ENCODE data around the gene EPN2.

The EPN2 gene

DNA sequence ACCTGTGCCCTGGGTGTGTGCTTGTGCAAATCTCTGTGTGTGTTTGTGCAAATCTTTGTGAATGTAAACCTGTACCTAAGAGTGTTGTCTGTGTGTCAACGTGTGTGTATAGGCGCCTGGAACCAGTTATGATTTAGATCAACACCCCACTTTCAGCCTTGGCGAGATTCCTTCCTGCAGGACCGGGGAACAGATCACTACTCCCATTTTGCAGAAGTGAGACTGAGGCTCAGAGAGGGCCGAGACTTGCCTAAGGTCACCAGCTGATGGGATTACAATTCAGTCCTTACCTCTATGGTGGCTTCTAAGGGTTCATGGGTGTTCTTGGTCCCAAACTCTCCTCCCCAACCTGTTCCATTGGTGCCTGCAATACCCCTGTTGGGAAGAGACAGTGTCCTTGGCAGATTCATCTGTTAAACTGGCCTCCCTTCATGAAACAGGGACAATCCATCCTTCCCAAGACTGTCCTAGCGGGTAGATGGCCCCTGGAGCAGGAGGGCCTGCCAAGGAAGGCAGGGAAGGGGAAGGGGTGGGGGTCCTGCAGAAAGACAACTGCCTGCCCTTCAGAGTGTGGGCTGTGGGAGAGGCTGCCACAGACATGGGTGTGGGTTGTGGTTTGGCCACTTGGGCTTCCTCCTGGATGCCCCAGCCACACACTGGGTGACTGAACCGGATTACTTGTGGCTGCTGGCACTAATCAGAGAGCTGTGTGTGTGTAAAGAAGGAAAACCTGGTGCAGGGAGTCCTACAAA is 134.3 kb downstream of the EPN2 start:
- DNase-seq: no peak

DNA sequence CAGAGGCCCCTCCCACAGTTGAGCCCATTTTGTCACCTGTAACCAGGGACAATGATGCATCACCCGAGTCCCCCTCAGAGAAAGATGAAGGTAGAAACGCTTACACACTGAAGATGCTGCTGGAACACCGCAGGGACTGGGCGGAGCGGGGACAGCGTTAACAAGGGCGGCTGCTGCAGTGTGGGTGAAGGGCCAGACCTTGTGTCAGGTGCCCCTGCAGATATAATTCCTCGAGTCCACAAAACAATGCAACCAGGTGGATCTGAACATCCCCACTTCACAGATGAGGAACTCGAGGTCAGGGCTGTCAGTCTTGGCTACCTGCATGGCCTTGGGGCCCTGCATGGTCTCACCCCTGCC is 134.8 kb downstream of the EPN2 start:
- DNase-seq: no peak

DNA sequence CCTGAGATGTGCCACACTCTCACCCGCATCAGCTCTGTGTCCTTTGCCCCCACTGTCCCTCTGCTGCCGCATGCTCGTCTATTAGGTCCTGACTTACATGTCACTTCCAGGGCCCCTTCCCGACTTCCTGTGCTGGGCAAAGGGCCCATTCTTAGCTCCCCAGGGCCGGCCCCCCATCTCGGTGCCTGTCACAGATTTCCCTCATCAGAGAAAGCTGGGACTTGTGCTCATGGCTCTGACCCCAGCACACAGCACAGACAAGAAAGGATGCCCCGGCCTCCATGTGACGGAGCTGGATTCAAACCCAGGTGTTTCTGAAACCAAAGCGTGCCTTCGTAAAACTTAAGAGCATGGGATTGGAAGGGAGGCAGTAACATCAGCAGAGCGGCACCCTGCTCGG is 135.3 kb downstream of the EPN2 start:
- no peak for DNase-seq

DNA sequence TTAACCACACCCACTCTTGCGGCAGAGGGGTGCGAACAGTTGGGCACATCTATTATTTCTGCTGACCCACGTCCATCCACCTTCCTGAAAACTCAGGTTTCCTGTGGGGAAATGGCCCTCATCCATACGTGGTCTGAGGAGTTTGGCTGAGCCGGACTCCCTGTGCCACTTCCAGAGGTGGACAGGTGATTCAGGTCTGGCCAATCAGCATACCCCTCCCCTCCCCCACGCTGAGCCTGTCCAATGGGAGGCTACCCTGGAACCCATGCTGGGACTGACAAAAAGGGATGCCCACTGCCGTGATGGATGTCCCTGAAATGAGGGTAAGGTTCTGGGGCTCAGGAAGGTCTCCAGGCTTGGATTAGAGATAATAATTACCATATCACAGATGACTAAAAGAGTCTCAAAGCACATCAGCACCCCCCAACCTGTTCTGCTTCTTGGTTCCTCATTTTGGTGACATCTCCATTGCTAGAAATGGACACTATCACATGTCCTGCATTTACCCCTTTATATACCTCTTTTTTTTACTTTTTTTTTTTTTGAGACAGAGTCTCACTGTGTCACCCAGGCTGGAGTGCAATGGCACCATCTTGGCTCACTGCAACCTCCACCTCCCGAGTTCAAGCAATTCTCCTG is 135.8 kb downstream of the EPN2 start:
- DNase-seq: no peak

DNA sequence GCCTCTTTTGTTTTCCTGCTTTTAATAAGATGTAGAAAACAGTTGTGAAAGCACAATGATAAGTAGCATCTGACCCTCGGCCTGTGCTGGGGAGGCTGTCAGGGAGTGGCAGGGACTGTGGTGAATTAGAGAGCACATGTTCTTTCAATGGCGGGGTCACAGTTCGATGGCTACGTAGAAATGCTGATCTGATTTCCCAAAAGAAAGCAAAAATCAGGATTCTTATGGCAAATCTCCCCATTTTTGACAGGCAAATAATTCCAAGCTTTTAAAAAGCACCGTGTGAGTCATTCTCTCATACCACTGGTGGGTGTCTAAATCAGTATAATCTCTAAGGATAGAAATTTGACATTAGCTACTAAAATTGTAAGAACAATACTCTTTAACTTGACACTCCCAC is 137.0 kb downstream of the EPN2 start:
- no peak for DNase-seq

DNA sequence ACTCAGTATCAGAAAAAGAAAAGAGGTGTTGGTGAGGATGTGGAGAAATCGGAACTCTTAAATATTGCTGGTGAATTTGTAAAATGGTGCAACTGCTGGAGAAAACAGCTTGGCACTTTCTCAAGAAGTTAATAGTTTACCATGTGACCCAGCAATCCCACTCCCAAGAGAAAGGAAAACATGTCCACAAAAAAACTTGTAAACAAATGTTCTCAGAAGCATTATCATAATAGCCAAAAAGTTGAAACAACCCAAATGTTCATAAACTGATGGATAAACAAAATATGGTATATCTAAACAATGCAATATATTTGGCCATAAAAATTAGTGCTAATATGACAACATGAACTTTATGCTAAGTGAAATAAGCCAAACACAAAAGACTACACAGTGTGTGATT is 138.6 kb downstream of the EPN2 start:
- DNase-seq: no peak

DNA sequence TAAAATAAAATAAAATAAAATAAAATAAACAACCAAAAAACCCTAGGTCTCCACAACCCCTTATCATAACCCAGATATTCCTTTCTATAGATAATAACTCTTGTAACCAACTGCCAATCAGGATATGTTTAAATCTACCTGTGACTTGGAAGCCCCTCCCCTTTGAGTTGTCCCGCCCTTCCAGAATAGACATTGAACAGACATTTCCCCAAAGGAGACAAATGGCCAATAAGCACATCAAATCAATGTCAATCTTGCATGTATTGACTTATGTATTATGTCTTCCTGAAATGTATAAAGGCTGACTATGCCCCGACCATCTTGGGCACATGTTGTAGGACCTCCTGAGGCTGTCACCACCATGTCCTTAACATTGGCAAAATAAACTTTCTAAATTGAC is 139.6 kb downstream of the EPN2 start:
- peak; percentile 10 for DNase-seq

DNA sequence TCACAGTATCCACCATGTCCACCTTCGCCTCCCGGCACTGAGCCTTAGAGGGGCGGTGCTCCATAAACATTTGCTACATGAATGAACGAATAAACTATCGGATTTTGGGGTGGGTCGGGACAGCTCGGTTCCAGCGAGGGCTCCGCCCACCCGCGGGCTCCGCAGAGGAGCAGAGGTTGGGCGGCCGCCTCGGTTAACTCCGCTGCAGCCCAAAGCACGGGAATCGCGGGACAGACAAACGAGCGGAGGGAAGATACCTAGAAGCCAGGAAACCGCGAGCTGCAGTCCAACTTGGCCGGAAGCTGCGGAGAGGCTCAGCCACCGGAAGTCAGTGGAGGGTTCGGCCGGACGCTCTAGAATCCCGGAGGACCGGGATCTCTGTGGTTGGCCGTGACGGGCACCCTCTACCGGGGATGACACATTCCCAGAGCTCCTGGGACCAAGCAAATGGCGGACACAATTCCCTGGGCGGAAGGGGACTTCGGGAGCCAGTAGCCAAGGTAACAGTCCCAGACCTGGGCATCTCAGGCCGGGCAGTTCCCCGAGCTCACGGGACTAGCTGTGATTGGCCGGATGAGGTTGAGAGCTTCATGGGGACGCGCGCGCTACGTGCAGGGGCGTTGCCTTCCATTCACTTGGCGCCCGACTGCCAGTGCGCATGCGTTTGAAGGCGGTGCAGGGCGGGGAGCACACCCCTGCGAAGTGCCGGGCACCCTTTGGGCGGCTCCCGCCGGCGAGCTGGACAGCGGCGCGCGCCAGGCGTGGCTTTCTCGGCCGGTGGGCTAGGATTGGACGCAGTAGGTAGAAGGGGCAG is 140.6 kb downstream of the EPN2 start:
- DNase-seq: peak; percentile 96

DNA sequence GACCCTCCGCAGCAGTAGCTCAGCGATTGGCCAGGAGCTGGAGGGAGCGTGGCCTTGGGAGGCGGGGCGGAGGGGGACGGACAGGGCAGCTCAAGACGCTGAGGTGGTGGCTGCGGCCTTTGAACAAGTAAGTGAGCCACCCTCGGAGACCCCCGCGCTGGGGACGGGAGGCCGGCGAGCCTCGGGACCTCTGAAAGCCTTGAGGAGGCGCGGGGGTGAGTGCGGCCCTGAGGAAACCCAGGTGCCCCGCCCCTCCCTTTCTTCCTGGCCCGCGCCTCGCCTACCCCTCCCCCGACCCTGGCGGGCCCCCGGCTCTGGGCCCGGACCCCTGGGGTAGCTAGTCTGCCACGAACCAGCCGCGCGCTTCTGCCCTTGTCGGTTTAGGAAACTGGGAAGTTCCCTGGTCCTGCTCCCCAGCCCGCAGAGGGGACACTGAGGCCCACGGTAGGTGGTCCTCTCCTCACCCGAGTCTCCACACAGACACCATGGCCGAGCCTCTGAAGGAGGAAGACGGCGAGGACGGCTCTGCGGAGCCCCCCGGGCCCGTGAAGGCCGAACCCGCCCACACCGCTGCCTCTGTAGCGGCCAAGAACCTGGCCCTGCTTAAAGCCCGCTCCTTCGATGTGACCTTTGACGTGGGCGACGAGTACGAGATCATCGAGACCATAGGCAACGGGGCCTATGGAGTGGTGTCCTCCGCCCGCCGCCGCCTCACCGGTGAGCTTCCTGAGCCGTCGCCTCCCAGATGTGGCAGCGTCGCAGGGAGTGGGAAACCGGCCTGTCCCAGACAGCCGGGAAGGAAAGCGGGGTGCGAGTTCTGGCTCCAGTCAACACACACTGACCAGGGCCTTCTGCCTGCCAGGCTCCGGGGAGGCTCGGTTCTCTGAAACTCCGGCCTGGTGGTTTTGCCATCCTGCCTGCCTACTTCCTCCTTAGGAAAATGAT is 141.5 kb downstream of the EPN2 start, which contains the start of gene MAPK7:
MAPK7 (plus strand) TSS at position 83 of the 945 bp plus-strand sequence; CDS start at position 486, 403 bp downstream.
- DNase-seq: no peak

DNA sequence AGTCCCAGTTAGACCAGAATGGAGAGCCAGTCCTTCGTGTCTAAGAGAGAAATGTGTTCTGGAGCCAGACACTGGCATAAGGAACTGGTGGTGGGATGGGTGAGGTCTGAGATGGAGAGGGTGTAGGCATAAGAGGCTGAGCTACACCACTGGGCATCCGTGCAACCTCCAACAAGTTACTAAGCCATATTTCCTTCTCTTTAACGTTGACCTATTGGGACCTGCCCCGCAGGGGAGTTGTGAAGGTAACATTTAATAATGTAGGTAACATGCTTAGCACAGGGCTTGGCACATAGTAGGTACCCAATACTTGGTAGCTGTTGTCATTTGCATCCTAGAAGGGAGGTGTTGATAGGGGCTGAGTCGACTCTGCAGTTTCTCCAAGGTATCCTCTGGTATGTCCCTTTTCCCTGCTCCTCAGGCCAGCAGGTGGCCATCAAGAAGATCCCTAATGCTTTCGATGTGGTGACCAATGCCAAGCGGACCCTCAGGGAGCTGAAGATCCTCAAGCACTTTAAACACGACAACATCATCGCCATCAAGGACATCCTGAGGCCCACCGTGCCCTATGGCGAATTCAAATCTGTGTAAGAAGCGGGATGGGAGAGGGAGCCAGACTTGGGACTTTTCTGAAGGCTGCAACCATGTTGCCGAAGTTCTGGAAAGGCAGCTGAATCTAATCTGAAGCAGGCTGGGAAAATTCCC is 142.3 kb downstream of the EPN2 start:
- no peak for DNase-seq

DNA sequence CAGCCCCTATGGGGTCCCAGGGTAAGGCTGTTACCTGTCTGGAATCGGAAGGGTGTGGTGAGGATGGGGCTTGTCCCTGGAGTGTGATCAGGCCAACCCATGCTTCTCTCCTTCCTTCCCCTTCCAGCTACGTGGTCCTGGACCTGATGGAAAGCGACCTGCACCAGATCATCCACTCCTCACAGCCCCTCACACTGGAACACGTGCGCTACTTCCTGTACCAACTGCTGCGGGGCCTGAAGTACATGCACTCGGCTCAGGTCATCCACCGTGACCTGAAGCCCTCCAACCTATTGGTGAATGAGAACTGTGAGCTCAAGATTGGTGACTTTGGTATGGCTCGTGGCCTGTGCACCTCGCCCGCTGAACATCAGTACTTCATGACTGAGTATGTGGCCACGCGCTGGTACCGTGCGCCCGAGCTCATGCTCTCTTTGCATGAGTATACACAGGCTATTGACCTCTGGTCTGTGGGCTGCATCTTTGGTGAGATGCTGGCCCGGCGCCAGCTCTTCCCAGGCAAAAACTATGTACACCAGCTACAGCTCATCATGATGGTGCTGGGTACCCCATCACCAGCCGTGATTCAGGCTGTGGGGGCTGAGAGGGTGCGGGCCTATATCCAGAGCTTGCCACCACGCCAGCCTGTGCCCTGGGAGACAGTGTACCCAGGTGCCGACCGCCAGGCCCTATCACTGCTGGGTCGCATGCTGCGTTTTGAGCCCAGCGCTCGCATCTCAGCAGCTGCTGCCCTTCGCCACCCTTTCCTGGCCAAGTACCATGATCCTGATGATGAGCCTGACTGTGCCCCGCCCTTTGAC is 143.5 kb downstream of the EPN2 start:
- DNase-seq: no peak

DNA sequence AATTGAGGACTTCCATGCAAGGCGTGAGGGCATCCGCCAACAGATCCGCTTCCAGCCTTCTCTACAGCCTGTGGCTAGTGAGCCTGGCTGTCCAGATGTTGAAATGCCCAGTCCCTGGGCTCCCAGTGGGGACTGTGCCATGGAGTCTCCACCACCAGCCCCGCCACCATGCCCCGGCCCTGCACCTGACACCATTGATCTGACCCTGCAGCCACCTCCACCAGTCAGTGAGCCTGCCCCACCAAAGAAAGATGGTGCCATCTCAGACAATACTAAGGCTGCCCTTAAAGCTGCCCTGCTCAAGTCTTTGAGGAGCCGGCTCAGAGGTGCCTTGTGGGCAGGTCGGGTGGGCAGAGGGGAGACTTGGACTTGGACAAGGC is 144.2 kb downstream of the EPN2 start:
- DNase-seq: no peak

DNA sequence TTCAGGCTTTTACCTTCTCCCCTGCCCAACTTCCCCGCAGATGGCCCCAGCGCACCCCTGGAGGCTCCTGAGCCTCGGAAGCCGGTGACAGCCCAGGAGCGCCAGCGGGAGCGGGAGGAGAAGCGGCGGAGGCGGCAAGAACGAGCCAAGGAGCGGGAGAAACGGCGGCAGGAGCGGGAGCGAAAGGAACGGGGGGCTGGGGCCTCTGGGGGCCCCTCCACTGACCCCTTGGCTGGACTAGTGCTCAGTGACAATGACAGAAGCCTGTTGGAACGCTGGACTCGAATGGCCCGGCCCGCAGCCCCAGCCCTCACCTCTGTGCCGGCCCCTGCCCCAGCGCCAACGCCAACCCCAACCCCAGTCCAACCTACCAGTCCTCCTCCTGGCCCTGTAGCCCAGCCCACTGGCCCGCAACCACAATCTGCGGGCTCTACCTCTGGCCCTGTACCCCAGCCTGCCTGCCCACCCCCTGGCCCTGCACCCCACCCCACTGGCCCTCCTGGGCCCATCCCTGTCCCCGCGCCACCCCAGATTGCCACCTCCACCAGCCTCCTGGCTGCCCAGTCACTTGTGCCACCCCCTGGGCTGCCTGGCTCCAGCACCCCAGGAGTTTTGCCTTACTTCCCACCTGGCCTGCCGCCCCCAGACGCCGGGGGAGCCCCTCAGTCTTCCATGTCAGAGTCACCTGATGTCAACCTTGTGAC is 144.7 kb downstream of the EPN2 start:
- no peak for DNase-seq

DNA sequence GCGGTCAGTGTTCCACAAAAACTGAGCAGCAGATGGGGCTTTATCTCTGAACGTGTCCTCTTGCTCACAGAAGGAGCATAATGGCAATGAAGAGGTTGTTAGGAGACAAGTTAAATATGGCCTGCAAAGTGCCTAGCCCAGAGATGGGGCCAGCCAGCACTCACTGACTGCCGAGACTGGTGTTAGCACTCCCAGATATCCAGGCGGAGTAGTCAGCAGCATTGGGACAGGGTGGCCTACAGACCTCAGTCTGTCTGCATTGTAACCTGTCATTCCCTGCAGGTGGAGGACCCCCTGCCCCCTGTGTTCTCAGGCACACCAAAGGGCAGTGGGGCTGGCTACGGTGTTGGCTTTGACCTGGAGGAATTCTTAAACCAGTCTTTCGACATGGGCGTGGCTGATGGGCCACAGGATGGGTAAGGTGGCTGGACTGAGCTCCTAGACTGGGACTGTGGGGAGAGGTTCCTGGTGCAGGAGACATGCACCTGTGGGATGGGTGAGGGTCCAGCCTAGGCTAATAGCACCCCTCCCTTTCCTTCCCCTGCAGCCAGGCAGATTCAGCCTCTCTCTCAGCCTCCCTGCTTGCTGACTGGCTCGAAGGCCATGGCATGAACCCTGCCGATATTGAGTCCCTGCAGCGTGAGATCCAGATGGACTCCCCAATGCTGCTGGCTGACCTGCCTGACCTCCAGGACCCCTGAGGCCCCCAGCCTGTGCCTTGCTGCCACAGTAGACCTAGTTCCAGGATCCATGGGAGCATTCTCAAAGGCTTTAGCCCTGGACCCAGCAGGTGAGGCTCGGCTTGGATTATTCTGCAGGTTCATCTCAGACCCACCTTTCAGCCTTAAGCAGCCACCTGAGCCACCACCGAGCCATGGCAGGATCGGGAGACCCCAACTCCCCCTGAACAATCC is 145.6 kb downstream of the EPN2 start:
- DNase-seq: no peak

DNA sequence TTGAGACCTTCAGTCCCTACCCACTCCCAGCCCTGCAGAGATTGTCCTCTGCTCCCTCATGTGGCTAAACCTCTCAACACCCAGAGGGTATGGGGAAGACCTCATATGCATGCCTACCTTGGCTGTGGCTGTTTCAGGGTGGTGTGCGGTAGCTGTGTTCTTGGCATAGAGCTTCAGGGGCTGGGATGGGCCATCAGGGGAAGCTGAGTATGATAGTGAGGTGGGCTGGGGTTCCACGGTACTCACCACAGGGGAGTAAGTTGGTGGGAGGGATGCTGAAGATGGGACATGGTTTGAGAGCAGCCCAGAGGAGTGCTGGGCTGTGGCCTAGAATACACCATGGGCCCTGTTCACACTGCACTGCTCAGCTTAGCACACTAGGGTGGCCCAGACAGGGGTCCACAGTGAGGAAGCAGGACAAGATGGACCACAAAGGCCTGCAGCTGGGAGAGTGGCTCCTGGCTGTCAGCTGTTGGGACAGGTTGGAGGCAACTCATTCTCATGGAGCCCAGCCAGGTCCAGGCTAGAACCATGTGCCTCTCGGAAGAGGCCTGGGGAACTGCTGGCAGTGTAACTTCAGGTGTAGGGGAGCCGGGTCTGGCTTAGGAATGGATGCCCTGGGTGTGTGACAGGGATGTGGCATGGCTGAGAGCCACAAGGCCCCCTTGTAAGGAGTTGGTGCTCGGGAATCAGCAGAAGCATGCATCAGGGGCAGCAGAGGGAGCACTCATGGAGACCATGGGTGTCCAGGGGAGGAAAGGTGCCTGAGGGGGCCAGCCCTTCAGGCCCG is 146.7 kb downstream of the EPN2 start:
- no peak for DNase-seq

DNA sequence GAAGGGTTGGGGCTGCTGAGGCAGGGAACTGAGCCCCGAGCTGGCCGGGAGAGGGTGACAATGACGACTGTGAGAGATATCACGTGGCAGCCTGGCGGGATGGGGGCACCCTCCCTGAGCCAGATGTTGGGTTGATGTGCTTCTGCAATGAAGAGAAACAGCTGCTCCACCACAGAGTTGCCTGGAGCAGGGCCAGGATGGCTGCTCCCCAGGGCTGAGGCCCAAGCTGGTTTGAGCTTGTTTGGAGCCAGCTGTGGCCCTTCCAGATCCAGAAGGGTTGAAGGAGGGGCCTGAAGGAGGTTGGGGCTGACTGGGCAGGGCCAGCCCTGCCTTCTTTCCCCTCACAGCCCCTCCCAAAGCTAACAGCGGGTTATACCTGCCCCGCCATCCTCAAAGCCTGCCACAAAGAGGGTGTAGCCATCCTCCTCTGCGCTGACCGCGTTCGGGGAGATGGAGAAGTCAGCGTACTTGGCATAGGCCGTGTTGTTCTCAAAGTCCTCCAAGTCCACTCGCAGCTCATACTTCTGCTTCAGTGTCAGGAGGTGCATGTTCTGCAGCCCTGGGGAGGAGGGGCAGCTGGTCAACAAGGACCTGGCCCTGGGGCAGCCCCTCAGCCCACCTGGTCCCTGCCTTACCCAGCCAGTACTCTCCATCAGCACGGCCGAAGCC is 147.7 kb downstream of the EPN2 start:
- DNase-seq: no peak

DNA sequence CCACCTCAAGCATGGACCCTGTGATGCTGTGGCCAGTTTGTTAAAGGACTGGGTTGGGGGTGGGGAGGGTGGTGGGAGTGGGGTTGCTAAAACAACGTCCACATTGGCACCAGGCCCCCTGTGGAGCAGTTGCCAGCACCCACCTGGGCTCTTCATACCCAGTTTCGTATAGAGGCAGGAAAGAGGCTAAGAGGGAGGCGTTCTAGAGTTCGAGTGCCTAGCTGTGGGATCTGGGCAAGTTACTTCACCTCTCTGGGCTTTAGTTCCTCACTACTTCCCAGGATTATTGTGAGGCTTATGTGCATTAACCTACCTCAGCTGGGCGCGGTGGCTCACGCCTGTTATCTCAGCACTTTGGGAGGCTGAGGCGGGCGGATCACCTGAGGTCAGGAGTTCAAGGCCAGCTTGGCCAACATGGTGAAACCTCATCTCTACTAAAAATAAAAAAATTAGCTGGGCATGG is 148.4 kb downstream of the EPN2 start:
- no peak for DNase-seq

All from NCI-H345 (cell line).